ENCODE data around the gene CACUL1. TPM values are rescaled to one million over a fixed set of nuclear protein-coding genes. Genes with fewer than 3 reads are reported as not detected.
"Not testable (repeated sequence)": the region's sequence is repeated elsewhere in the genome, so short reads cannot be mapped to it uniquely, and the experiment has no call there.

The CACUL1 gene
- total RNA-seq, 8 experiments from 2014 or later = 16.9 to 49.3 (median 22.2) TPM

GRCh38 chr10:118668228-118668952, 86.4 kb downstream of the CACUL1 start:
- Histone ChIP-seq H3K4me1 (replicated peaks in 1 of 2) (peaks cover 10 to 21% of the 10 kb centered on the region in 2 donors), H3K27ac (no peak overlapping the region), H3K4me3 (no peak overlapping the region)
- 0 to 60% (median 54%) methylated on average over 1 to 5 of the region's 9 CpGs; no CpG with 5 or more reads in 5 of the 10 experiments for WGBS, 10 experiments
- peak in 4 of 8 experiments; percentile 11 to 79 (median 20) for ATAC-seq (replicated peaks in 6 of 8)
- in situ Hi-C loops (cut with MboI; ENCODE audit: low pct_unique_long_range_greater_than_20kb in 2 of 9, low sequenced_read_pairs in 9 of 9, unreplicated experiment in 9 of 9) = no loop called here

- in situ Hi-C loops (cut with MboI; ENCODE audit: low pct_unique_long_range_greater_than_20kb in 2 of 9, low sequenced_read_pairs in 9 of 9, unreplicated experiment in 9 of 9) = no loop called here
- Histone ChIP-seq H3K4me3 (no peak overlapping the region), H3K4me1 (replicated peaks in 1 of 2) (peaks cover 10 to 21% of the 10 kb centered on the region in 2 donors), H3K27ac (no peak overlapping the region)
- peak in 1 of 8 experiments; percentile 44 for ATAC-seq (replicated peaks in 6 of 8)
- 71 to 100% (median 90%) methylated on average over 1 to 4 of the region's 4 CpGs; no CpG with 5 or more reads in 2 of the 10 experiments for WGBS, 10 experiments
These were observed 87.0 kb downstream of the CACUL1 start for GRCh38 chr10:118667732-118668131.

- Histone ChIP-seq H3K4me1 (replicated peaks in 1 of 2) (peaks cover 10 to 21% of the 10 kb centered on the region in 2 donors), H3K27ac (no peak overlapping the region)
- in situ Hi-C loops (cut with MboI; ENCODE audit: low pct_unique_long_range_greater_than_20kb in 2 of 9, low sequenced_read_pairs in 9 of 9, unreplicated experiment in 9 of 9) = no loop called here
These were observed 88.4 kb downstream of the CACUL1 start for GRCh38 chr10:118666350-118666749.

GRCh38 chr10:118664321-118664720, 90.4 kb downstream of the CACUL1 start:
- in situ Hi-C loops (cut with MboI; ENCODE audit: low pct_unique_long_range_greater_than_20kb in 2 of 9, low sequenced_read_pairs in 9 of 9, unreplicated experiment in 9 of 9) = no loop called here
- no peak overlapping the region for H3K4me3 ChIP-seq
- 0 to 83% (median 55%) methylated on average over 1 to 4 of the region's 6 CpGs; no CpG with 5 or more reads in 5 of the 10 experiments for WGBS, 10 experiments
- no peak for ATAC-seq (replicated peaks in 6 of 8)
- H3K27ac ChIP-seq = no peak overlapping the region
- peaks cover 3 to 12% of the 10 kb centered on the region in 2 donors for H3K4me1 ChIP-seq (replicated peaks in 1 of 2)

More at GRCh38 chr10:118666350-118666749, 88.4 kb downstream of the CACUL1 start:
- 71 to 100% (median 90%) methylated on average over 1 to 3 of the region's 4 CpGs; no CpG with 5 or more reads in 6 of the 10 experiments for WGBS, 10 experiments
- H3K4me3 ChIP-seq = no peak overlapping the region
- no peak for ATAC-seq (replicated peaks in 6 of 8)

GRCh38 chr10:118663176-118663575, 91.6 kb downstream of the CACUL1 start:
- WGBS, 10 experiments = 42 to 100% (median 79%) methylated on average over 1 to 3 of the region's 3 CpGs
- ATAC-seq (replicated peaks in 6 of 8) = no peak
- Histone ChIP-seq H3K4me3 (no peak overlapping the region), H3K4me1 (replicated peaks in 1 of 2) (peaks cover 0 to 4% of the 10 kb centered on the region in 2 donors), H3K27ac (no peak overlapping the region)
- in situ Hi-C loops (cut with MboI; ENCODE audit: low pct_unique_long_range_greater_than_20kb in 2 of 9, low sequenced_read_pairs in 9 of 9, unreplicated experiment in 9 of 9) = no loop called here

- Histone ChIP-seq H3K4me3 (no peak overlapping the region), H3K4me1 (replicated peaks in 1 of 2) (no peaks in the 10 kb centered on the region), H3K27ac (no peak overlapping the region)
- WGBS, 10 experiments = 60 to 100% (median 81%) methylated on average over 1 to 3 of the region's 4 CpGs; no CpG with 5 or more reads in 4 of the 10 experiments
- ATAC-seq (replicated peaks in 6 of 8) = no peak
- in situ Hi-C loops (cut with MboI; ENCODE audit: low pct_unique_long_range_greater_than_20kb in 2 of 9, low sequenced_read_pairs in 9 of 9, unreplicated experiment in 9 of 9) = no loop called here
These were observed 92.3 kb downstream of the CACUL1 start for GRCh38 chr10:118662228-118663035.

- 0 to 100% (median 40%) methylated on average over 1 to 2 of the region's 3 CpGs; no CpG with 5 or more reads in 3 of the 10 experiments for WGBS, 10 experiments
These were observed 96.0 kb downstream of the CACUL1 start for GRCh38 chr10:118658762-118659161.

GRCh38 chr10:118658168-118658567, 96.6 kb downstream of the CACUL1 start:
- H3K4me1 ChIP-seq (replicated peaks in 1 of 2); ATAC-seq (replicated peaks in 6 of 8); H3K27ac ChIP-seq; in situ Hi-C loops (cut with MboI; ENCODE audit: low pct_unique_long_range_greater_than_20kb in 2 of 9, low sequenced_read_pairs in 9 of 9, unreplicated experiment in 9 of 9); H3K4me3 ChIP-seq: not testable (repeated sequence)
- 20% methylated on average over 1 of the region's 1 CpG; no CpG with 5 or more reads in 9 of the 10 experiments for WGBS, 10 experiments

More at GRCh38 chr10:118658762-118659161, 96.0 kb downstream of the CACUL1 start:
- H3K4me1 ChIP-seq (replicated peaks in 1 of 2) = no peaks in the 10 kb centered on the region
- ATAC-seq (replicated peaks in 6 of 8) = no peak
- in situ Hi-C loops (cut with MboI; ENCODE audit: low pct_unique_long_range_greater_than_20kb in 2 of 9, low sequenced_read_pairs in 9 of 9, unreplicated experiment in 9 of 9) = no loop called here
- no peak overlapping the region for H3K27ac ChIP-seq
- no peak overlapping the region for H3K4me3 ChIP-seq

- H3K4me1 ChIP-seq (replicated peaks in 1 of 2); in situ Hi-C loops (cut with MboI; ENCODE audit: low pct_unique_long_range_greater_than_20kb in 2 of 9, low sequenced_read_pairs in 9 of 9, unreplicated experiment in 9 of 9); ATAC-seq (replicated peaks in 6 of 8); H3K27ac ChIP-seq; H3K4me3 ChIP-seq: not testable (repeated sequence)
- 60 to 100% (median 83%) methylated on average over 1 of the region's 1 CpG; no CpG with 5 or more reads in 5 of the 10 experiments for WGBS, 10 experiments
These were observed 109.5 kb downstream of the CACUL1 start for GRCh38 chr10:118645294-118645693.

- 0 to 83% (median 67%) methylated on average over 1 to 2 of the region's 2 CpGs; no CpG with 5 or more reads in 4 of the 10 experiments for WGBS, 10 experiments
- in situ Hi-C loops (cut with MboI; ENCODE audit: low pct_unique_long_range_greater_than_20kb in 2 of 9, low sequenced_read_pairs in 9 of 9, unreplicated experiment in 9 of 9) = no loop called here
These were observed 112.5 kb downstream of the CACUL1 start for GRCh38 chr10:118642228-118642627.

GRCh38 chr10:118638680-118639079, 116.1 kb downstream of the CACUL1 start:
- Histone ChIP-seq H3K4me1 (replicated peaks in 1 of 2) (no peaks in the 10 kb centered on the region), H3K4me3 (no peak overlapping the region), H3K27ac (no peak overlapping the region)
- 7 to 90% (median 65%) methylated on average over 1 to 6 of the region's 9 CpGs; no CpG with 5 or more reads in 3 of the 10 experiments for WGBS, 10 experiments
- in situ Hi-C loops (cut with MboI; ENCODE audit: low pct_unique_long_range_greater_than_20kb in 2 of 9, low sequenced_read_pairs in 9 of 9, unreplicated experiment in 9 of 9) = no loop called here
- no peak for ATAC-seq (replicated peaks in 6 of 8)

More at GRCh38 chr10:118642228-118642627, 112.5 kb downstream of the CACUL1 start:
- H3K4me3 ChIP-seq = no peak overlapping the region
- no peak overlapping the region for H3K27ac ChIP-seq
- H3K4me1 ChIP-seq (replicated peaks in 1 of 2) = no peaks in the 10 kb centered on the region
- ATAC-seq (replicated peaks in 6 of 8) = no peak

- WGBS, 10 experiments = 76 to 100% (median 83%) methylated on average over 1 to 3 of the region's 4 CpGs; no CpG with 5 or more reads in 1 of the 10 experiments
- ATAC-seq (replicated peaks in 6 of 8) = no peak
- H3K4me3 ChIP-seq = no peak overlapping the region
- in situ Hi-C loops (cut with MboI; ENCODE audit: low pct_unique_long_range_greater_than_20kb in 2 of 9, low sequenced_read_pairs in 9 of 9, unreplicated experiment in 9 of 9) = no loop called here
- no peak overlapping the region for H3K27ac ChIP-seq
- no peaks in the 10 kb centered on the region for H3K4me1 ChIP-seq (replicated peaks in 1 of 2)
These were observed 118.9 kb downstream of the CACUL1 start for GRCh38 chr10:118635674-118636402.
